Loucy (cell line): ENCODE measurements around the gene NBEA.

Experiments used
- EZH2phosphoT487 ChIP-seq: fragments of 200-600 bp; IDR thresholded peaks from 2 replicates; pipeline ENCODE4 v1.6.1; 2018; ENCODE audit warnings: antibody characterized with exemption, mild to moderate bottlenecking, moderate library complexity, borderline replicate concordance
- TF ChIP-seq, protein P1 (sequence below): fragments of 200-600 bp; sonication (generic); conservative IDR thresholded peaks from 2 replicates; pipeline ENCODE4 v1.5.1; 2014; ENCODE audit warnings: mild to moderate bottlenecking, antibody characterized with exemption, low read length

DNA sequence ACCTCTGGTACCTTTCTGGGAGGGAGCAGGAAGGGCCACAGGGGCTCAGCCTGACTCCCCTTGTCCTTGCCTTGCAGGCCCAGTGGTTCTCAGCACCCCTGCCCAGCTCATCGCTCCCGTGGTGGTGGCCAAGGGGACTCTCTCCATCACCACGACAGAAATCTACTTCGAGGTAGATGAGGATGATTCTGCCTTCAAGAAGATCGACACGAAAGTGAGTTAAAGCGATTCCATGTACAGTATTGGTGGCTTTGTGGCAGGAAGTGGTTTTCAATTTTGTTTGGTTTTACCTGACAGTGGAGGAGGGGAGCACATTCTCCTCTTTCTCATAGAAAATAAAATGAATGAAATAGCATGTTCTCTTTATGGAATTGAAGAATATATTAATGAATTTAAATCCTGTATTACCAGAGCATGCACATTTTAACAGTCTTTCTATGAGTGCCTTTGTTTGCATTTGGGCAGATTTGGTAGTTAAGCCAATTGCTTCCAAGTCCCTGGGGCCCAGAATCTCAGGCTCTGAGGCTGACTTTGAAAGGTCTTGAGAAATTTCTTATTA, 530.3 kb downstream of the NBEA start:
- TF ChIP-seq, protein P1, sequence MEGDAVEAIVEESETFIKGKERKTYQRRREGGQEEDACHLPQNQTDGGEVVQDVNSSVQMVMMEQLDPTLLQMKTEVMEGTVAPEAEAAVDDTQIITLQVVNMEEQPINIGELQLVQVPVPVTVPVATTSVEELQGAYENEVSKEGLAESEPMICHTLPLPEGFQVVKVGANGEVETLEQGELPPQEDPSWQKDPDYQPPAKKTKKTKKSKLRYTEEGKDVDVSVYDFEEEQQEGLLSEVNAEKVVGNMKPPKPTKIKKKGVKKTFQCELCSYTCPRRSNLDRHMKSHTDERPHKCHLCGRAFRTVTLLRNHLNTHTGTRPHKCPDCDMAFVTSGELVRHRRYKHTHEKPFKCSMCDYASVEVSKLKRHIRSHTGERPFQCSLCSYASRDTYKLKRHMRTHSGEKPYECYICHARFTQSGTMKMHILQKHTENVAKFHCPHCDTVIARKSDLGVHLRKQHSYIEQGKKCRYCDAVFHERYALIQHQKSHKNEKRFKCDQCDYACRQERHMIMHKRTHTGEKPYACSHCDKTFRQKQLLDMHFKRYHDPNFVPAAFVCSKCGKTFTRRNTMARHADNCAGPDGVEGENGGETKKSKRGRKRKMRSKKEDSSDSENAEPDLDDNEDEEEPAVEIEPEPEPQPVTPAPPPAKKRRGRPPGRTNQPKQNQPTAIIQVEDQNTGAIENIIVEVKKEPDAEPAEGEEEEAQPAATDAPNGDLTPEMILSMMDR = no peak
- TF ChIP-seq EZH2phosphoT487 = no peak
